ENCODE data around the gene PRMT1.

GRCh38 chr19:49669516-49669915 is 7.6 kb upstream of the PRMT1 start:
- no peak for TF ChIP-seq CTCF (IDR thresholded peaks at IDR 0.05)
- no peak for TF ChIP-seq EZH2 (IDR thresholded peaks at IDR 0.05; ENCODE audit: borderline replicate concordance, insufficient read depth, low read depth, low read length, poor library complexity, severe bottlenecking)

Data from B cell (primary cell).